GM08714 (cell line): ENCODE measurements around the gene ALKBH2.

Experiments
- H3K4me3 ChIP-seq: fragments of 200-500 bp; sonication (Bioruptor generic); 2 replicates; pipeline ENCODE4 v1.5.1; 2014; ENCODE audit warnings: mild to moderate bottlenecking, low read length, inconsistent platforms
- ZNF274 ChIP-seq: IDR thresholded peaks from 2 replicates; pipeline ENCODE4 v1.6.1; 2012; ENCODE audit warnings: mild to moderate bottlenecking, low read depth, low read length

Gene ALKBH2

DNA sequence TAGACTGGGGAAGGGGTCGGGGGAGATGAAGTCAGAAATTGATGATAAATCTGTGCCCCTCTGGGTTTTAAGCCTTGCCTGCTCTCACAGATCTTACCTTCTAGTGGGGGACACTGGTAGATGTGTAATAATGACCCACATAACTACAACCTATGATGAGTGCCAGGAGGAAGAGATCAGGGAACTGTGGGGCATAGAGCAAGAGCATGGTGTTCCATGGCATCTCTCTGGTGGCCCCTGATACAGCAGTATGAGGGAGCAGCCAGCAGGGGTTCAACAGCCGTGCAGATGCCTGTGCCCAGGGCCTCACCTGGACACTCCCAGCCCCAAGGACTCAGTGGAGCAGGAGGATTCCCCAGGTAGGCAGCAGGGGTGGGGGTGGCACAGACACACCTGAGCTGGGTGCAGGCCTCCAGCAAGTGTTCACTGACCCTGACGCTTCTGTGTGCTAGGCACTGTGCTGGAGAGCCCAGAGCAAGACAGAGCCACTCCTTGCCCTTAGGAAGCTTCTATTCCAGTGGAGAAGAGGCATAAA, 28.1 kb upstream of the ALKBH2 start:
- TF ChIP-seq ZNF274 = no peak
- no peak overlapping the region for H3K4me3 ChIP-seq

DNA sequence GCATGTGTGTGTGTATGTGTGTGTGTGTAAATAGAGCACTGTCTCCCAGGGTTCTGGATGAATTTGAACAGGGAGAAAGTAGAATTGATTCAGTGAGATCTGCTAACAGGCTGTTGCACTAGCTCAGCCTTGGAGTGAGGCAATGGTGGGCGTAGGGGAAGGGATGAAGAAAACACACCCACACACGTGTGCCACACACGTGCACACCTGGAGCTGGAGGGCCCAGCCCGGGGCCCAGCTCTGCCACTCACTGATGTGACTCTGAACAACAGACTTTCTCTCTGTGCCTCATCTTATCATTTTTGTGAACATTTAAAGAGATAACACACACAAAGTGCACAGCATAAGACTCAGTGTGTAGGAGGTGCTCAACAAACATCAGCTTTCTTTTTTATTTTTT, 27.3 kb upstream of the ALKBH2 start:
- H3K4me3 ChIP-seq = no peak overlapping the region
- no peak for TF ChIP-seq ZNF274

- no peak overlapping the region for H3K4me3 ChIP-seq
- no peak for TF ChIP-seq ZNF274
These were observed 26.8 kb upstream of the ALKBH2 start for GRCh38 chr12:109120095-109120494.

GRCh38 chr12:109116611-109116949, 23.3 kb upstream of the ALKBH2 start:
- H3K4me3 ChIP-seq = no peak overlapping the region
- no peak for TF ChIP-seq ZNF274

DNA sequence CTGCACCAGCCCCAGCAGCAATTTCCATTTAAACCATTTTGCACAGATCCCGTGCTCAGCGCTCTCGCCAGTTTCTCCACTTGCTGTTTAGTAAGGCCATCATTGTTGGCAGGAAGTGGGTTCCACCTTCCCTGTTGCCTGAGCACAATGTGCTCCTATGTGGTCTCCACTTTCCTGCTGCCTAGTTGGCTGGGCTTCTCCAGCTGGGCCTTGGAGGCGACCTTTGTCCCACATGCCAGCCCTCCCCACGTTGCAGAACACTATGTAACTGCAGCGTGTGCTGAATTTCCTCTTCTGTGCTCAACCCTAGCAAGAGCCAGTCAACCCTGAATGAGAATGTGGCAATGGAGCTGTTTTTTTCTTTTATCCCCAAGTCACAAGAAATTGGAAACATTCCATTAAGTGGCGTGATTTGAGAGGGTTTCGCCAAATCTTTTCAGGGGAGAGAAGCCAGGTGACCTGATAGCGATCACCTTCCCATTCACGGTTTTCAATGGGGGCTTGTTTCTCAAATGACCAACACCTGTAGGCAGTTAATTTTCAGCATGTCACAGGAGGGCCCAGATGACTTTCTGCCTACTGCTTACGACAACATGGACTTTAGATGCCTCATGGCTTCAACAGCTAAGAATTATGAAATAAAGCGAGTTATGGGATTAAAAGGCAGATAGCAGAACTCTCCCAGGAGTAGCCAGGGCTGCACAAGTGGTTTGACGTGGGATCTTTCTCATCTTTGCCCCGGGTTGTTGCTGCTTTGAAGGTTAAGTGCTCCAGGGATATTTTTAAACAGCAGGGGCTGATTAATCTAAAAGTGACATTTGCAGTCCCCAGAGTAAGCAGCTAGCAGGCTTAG, 22.7 kb upstream of the ALKBH2 start, which contains the start of gene ACACB:
Gene ACACB, plus strand, starts transcription at position 830 of the 853 bp plus-strand sequence. CDS start 22,819 bp downstream, outside the sequence.
- H3K4me3 ChIP-seq = no peak within 1 kb of the TSS

DNA sequence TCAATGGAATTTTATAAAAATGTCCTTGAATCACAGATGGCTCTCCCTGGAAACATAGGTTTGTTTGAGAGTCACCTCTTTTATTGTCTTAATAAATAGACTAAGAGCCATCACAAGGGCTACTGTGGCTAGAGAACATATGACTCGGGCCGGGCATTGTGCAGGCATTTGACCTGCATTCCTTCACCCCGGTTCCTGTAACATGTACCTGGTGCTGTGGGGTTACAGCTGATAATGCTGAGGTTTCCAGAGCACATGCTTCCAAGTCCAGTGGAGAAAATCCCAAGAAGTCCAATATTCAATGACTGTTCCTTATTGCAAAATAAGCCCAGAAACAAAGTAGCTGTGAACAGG, 22.1 kb upstream of the ALKBH2 start:
- TF ChIP-seq ZNF274 = no peak
- H3K4me3 ChIP-seq = no peak overlapping the region

More for the DNA sequence above, 22.7 kb upstream of the ALKBH2 start, which contains the start of gene ACACB:
- TF ChIP-seq ZNF274 = no peak

DNA sequence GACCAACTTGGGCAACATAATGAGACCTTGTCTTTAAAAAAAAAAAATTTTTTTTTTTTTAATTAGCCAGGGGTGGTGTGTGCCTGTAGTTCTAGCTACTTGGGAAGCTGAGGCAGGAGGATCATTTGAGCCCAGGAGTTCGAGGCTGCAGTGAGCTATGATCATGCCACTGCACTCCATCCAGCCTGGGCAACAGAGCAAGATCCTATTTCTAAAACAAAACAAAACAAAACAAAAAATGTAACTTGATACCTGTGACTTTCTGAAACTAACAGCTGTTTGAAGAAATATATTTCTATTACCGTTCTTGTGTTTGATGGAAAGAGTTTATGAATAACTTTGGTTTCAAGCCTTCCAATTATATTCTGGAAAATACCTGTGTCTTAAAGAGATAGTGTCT, 21.4 kb upstream of the ALKBH2 start:
- TF ChIP-seq ZNF274 = no peak
- H3K4me3 ChIP-seq = no peak overlapping the region

- no peak overlapping the region for H3K4me3 ChIP-seq
- TF ChIP-seq ZNF274 = no peak
These were observed 20.5 kb upstream of the ALKBH2 start for GRCh38 chr12:109113661-109114321.

- TF ChIP-seq ZNF274 = no peak
- no peak overlapping the region for H3K4me3 ChIP-seq
These were observed 19.6 kb upstream of the ALKBH2 start for GRCh38 chr12:109112720-109113465.

DNA sequence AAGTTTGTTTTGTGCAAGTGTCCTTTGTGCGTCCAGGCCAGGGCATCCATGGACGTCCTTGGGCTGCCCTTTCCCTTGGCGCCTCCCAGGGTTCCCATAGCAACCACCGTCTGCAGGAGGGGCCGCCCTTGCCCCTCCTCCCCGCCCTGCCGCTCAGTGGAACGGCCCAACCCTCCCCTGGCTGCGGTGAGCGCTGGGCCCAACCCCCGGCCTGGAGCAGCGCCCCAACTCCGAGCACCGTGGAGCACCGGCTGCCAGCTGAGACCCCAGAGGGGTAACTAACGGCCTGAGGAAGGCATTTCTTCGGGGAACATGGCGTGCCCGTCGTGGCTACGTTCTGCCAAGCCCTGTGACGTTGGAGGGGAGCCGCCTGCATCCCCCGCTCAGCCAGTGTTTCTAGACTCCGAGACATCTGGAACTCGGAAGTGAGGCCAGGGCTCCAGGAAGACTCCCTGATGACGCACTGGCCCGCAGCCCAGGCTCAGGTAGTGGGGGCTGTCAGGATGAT, 17.8 kb upstream of the ALKBH2 start:
- no peak for TF ChIP-seq ZNF274
- H3K4me3 ChIP-seq = peak overlapping the region; percentile 39; the same call in 1 of the 2 replicates

GRCh38 chr12:109109746-109110350, 16.6 kb upstream of the ALKBH2 start:
- TF ChIP-seq ZNF274 = no peak

GRCh38 chr12:109105176-109105575, 11.9 kb upstream of the ALKBH2 start:
- TF ChIP-seq ZNF274 = no peak
- no peak overlapping the region for H3K4me3 ChIP-seq

More at GRCh38 chr12:109109746-109110350, 16.6 kb upstream of the ALKBH2 start:
- no peak overlapping the region for H3K4me3 ChIP-seq

DNA sequence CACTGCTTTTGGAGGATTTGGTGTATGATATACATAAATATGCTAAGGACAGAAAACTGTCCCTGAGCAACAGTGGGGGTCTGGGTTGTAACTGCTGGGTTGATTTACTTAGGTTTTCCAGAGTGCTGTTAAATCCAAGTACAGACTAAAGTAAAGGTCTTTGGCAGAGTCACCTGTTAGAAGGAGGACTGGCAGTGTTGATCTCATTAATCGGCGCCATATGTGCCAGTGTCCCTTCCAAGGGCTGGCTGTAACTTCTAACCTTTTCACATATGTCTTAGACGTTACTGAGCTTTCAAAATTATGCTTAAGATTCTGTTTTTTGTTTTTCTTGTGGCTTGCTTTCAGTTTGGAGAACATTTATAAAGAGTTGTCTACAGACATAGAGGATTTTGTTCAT, 9.2 kb upstream of the ALKBH2 start:
- H3K4me3 ChIP-seq = no peak overlapping the region
- no peak for TF ChIP-seq ZNF274

GRCh38 chr12:109100741-109101140, 7.5 kb upstream of the ALKBH2 start:
- H3K4me3 ChIP-seq = no peak overlapping the region
- TF ChIP-seq ZNF274 = no peak
